Heart right ventricle (tissue), 16 donors: ENCODE data around the gene IGFBP1. TPM values are rescaled to one million over a fixed set of nuclear protein-coding genes. Genes with fewer than 3 reads are reported as not detected.

Source experiments
- ATAC-seq, 8 donors: fragments of 200-7000 bp; cut with Tn5 transposase; one replicate each; pipeline ENCODE4 v1.9.1; 2020; ENCODE audit warnings: mild to moderate bottlenecking in 8 of 8, moderate library complexity in 8 of 8, moderate number of reproducible peaks in 1 of 8
- DNase-seq, 2 donors: peaks; one replicate each; pipeline ENCODE4 v3.0.0-alpha.2; 2020
- H3K27ac ChIP-seq, 10 donors: fragments of 200-600 bp; sonication (generic) in 2 of 10; one replicate each; pipeline versions ENCODE4 v1.5.0 to v1.8.0; 2020 to 2022; ENCODE audit warnings: mild to moderate bottlenecking in 3 of 10
- H3K27me3 ChIP-seq, 7 donors: fragments of 200-600 bp; one replicate each; pipeline ENCODE4 v1.8.0; 2021 to 2022; ENCODE audit warnings: mild to moderate bottlenecking in 2 of 7
- H3K36me3 ChIP-seq, 9 donors: fragments of 200-600 bp; sonication (generic) in 1 of 9; one replicate each; pipeline versions ENCODE4 v1.5.0 to v1.8.0; 2020 to 2022; ENCODE audit warnings: mild to moderate bottlenecking in 2 of 9
- H3K4me1 ChIP-seq, 9 donors: fragments of 200-600 bp; sonication (generic) in 1 of 9; one replicate each; pipeline versions ENCODE4 v1.5.0 to v1.8.0; 2020 to 2022; ENCODE audit warnings: mild to moderate bottlenecking in 4 of 9
- H3K4me3 ChIP-seq, 10 donors: fragments of 200-600 bp; sonication (generic) in 2 of 10; one replicate each; pipeline versions ENCODE4 v1.5.0 to v1.8.0; 2020 to 2022; ENCODE audit warnings: mild to moderate bottlenecking in 7 of 10, moderate library complexity in 2 of 10
- H3K9me3 ChIP-seq, 11 donors: fragments of 200-600 bp in 10 of 11; sonication (generic) in 2 of 11; one replicate each; pipeline versions ENCODE4 v1.5.0 to v1.8.0; 2013 to 2022; ENCODE audit warnings: mild to moderate bottlenecking in 2 of 11, control low read depth in 1 of 11, moderate library complexity in 1 of 11
- WGBS, 2 donors: extraction: QIAGEN DNeasy Blood & Tissue Kit; methylation state at CpG; one replicate each; pipeline ENCODE4 v1.1.7; 2013; ENCODE audit warnings: inconsistent platforms in 1 of 2; 5-methylcytosine and 5-hydroxymethylcytosine counted together
- intact Hi-C, 10 donors: fragments of 100-400 bp; cut with DNase I; formaldehyde crosslinking; loops; one replicate each; pipeline versions ENCODE4 v1.11.1 to v1.14.2; 2022
- polyA plus RNA-seq, 2 donors: library from polyadenylated mRNA; stranded (reverse); fragments of 200-250 nt; gene quantifications; one replicate each; pipeline ENCODE4 v1.2.3, GENCODE V29; 2013
- total RNA-seq, 10 donors: library from RNA; stranded (reverse); fragmentation: NEBNext Ultra II Directional in 3 of 10; extraction: Animal tissue kit (Norgen Biotek cat#: 25700) in 3 of 10; gene quantifications; one replicate each; pipeline versions ENCODE4 v1.2.1 to v1.2.4, GENCODE V29; 2021 to 2023
- TF ChIP-seq, protein P1 (sequence below), 9 donors: fragments of 200-600 bp; sonication (generic) in 2 of 9; IDR thresholded peaks; one replicate each; pipeline versions ENCODE4 v1.5.0 to v1.8.0; 2021 to 2022; ENCODE audit warnings: antibody characterized with exemption in 9 of 9, mild to moderate bottlenecking in 5 of 9, moderate library complexity in 1 of 9
- donor health status: Arrhythmogenic right ventricular cardiomyopathy.
- donor health status: ischemic (EF 13 %, LVEDD 7.1; RV severe dilation, severe dysfunction).
- donor health status: healthy with polysubstance abuse.
- donor health status: DM: no; HTN: yes; CAD: no.
- donor health status: DM: no; HTN: no; CAD: no.
- donor health status: ischemic (EF 25% LVEDD 6.9; RV normal size, moderate dysfunction).
- donor health status: ischemic (EF 25% LVEDD 5.7; RV mildly dilated, moderate dysfunction).
- donor health status: healthy.
- donor health status: DM: yes; HTN: yes; CAD: no.
- donor health status: Ischemic cardiomyopathy.
- donor health status: ischemic (EF 35%, LVEDD 5.7; RV mildly dilated, moderate dysfunction).
- donor health status: nonischemic (EF 11% LVEDD 7.7; RV severe dilation, severe dysfunction).
- donor health status: DM: yes; HTN: yes; CAD: no.
- donor health status: PGD.
- donor health status: ischemic (EF 29% LVEDD 5.4; RV normal size, mild dysfunction).
- donor health status: nonischemic (EF 23%, LVEDD 6.1; RV moderate dilation, normal function).

IGFBP1 gene
- total and polyA plus RNA-seq, 12 donors = 0.03 TPM; not detected in 11

DNA sequence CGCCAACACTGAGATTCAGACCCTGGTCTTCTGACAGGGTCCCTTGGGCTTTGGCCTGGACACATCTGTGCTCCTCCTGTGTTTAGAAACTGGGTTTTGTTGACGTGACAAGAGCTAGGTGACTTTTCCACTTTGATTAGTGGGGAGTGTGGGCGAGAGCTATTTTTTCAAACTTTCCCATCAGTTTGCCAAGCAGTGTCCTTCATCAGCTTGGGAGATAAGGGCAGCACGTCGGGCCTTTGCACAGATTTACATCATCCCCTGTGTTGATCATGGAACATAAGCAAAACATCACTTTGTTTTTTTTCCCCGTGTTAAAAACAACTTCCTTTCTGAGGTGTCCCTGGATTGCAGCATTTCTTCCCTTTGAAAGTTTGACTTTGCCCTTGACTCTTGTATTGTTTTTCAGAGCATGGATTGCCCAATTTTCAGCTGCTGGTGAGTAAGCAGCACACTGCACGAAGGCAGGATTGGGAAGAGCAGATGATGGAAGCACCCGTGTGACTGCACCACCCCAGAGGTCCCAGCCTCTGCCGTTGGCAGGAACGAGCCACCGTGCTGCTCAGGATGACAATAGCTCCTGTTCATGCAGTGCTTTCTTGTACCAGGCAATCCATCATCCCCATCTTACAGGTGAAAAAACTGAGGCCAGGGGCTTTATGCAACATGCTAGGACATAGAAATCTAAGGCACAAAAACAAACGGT, 6.4 kb upstream of the IGFBP1 start:
- H3K27ac ChIP-seq = no peak overlapping the region
- DNase-seq (no peak), ATAC-seq (no peak)
- no peaks in the 10 kb centered on the region for H3K36me3 ChIP-seq
- WGBS, 2 donors = 67 to 75% methylated on average over 12 of the region's 12 CpGs
- intact Hi-C loops = no loop called here
- no peaks in the 10 kb centered on the region for H3K4me1 ChIP-seq
- no peak overlapping the region for H3K4me3 ChIP-seq
- TF ChIP-seq, protein P1, sequence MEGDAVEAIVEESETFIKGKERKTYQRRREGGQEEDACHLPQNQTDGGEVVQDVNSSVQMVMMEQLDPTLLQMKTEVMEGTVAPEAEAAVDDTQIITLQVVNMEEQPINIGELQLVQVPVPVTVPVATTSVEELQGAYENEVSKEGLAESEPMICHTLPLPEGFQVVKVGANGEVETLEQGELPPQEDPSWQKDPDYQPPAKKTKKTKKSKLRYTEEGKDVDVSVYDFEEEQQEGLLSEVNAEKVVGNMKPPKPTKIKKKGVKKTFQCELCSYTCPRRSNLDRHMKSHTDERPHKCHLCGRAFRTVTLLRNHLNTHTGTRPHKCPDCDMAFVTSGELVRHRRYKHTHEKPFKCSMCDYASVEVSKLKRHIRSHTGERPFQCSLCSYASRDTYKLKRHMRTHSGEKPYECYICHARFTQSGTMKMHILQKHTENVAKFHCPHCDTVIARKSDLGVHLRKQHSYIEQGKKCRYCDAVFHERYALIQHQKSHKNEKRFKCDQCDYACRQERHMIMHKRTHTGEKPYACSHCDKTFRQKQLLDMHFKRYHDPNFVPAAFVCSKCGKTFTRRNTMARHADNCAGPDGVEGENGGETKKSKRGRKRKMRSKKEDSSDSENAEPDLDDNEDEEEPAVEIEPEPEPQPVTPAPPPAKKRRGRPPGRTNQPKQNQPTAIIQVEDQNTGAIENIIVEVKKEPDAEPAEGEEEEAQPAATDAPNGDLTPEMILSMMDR (IDR thresholded peaks at IDR 0.05) = no peak
- peaks cover 0 to 37% (median 26%) of the 10 kb centered on the region in 7 donors for H3K27me3 ChIP-seq
- peaks cover 0 to 19% (median 12%) of the 10 kb centered on the region in 11 donors for H3K9me3 ChIP-seq

DNA sequence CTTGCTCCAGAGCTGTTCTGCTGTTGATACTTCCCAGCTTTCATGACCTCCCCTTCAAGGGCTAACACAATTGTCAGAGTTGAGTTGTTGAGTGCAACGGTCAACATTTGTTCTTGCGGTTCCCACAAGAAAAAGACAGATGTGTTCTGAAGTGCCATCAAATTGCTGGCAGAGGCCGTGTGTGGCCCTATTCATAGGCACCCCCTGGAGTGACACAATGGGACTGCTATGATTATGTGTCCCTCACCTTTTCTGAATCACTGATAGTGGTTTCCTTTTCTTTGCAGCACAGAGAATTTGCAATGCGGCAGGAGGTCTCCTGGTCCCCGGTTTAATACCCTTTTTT, 5.8 kb upstream of the IGFBP1 start:
- no peak overlapping the region for H3K4me3 ChIP-seq
- H3K9me3 ChIP-seq = peaks cover 0 to 19% (median 12%) of the 10 kb centered on the region in 11 donors
- no peaks in the 10 kb centered on the region for H3K36me3 ChIP-seq
- WGBS, 2 donors = 78 to 79% methylated on average over 5 of the region's 5 CpGs
- intact Hi-C loops = no loop called here
- peaks cover 0 to 42% (median 31%) of the 10 kb centered on the region in 7 donors for H3K27me3 ChIP-seq
- TF ChIP-seq, protein P1 (IDR thresholded peaks at IDR 0.05) = no peak
- DNase-seq (no peak), ATAC-seq (no peak)
- H3K27ac ChIP-seq = no peak overlapping the region
- no peaks in the 10 kb centered on the region for H3K4me1 ChIP-seq

DNA sequence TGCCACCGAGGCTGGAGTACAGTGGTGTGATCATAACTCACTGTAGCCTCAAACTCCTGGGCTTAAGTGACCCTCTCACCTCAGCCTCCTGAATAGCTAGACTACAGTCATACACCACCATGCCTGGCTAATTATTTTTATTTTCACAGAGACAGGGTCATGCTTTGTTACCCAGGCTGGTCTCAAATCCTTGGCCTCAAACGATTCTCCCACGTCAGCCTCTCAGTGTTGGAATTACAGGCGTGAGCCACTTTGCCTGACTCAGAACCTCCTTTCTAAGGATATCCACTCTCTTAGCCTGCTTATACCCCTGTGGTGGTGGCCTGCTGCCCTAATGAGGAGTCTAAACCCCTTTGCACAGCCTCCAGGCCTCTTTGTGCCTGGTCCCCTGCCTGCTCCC, 4.2 kb upstream of the IGFBP1 start:
- intact Hi-C loops = no loop called here
- 80 to 90% methylated on average over 4 of the region's 4 CpGs for WGBS, 2 donors

DNA sequence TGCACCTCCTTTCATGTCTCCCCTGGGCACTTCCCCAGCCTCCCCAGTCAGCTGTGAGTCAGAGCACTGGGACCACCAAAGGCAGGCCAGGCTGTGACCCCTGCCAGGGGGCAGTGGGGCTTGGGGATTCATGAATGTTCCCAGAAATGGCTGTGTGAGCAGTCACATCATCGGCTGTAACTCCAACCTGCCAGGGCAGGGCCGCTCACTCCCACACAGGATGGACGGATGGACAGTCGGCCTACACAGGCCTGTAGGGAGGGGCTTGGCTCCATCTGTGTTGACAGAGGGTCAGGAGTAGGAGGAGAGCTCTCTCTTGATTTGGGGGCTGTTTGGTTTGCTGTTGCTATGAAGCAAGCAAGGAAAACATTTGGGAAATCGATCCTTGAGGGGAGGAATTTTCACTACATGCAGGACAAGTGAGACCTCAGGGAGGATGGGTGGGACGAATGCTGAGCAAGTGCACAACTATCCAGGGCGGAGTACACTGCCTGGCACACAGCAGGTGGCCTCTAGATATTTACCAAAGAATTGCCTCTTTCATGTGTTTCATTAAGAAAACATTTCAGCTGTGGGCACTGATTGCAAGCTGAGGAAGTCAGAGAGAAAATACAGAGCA, 2.9 kb upstream of the IGFBP1 start:
- Histone ChIP-seq H3K27ac (no peak overlapping the region), H3K4me3 (no peak overlapping the region), H3K4me1 (peaks cover 0 to 14% (median 10%) of the 10 kb centered on the region in 9 donors), H3K36me3 (no peaks in the 10 kb centered on the region), H3K9me3 (no peaks in the 10 kb centered on the region), H3K27me3 (peaks cover 7 to 70% (median 59%) of the 10 kb centered on the region in 7 donors)
- no peak for ATAC-seq
- DNase-seq = no peak
- TF ChIP-seq, protein P1 (IDR thresholded peaks at IDR 0.05) = no peak
- WGBS, 2 donors = 65 to 75% methylated on average over 7 of the region's 7 CpGs
- intact Hi-C loops = no loop called here

More for the DNA sequence above, 4.2 kb upstream of the IGFBP1 start:
- H3K36me3 ChIP-seq = no peaks in the 10 kb centered on the region
- H3K9me3 ChIP-seq = peaks cover 0 to 4% (median 1%) of the 10 kb centered on the region in 11 donors
- H3K4me1 ChIP-seq = peaks cover 0 to 14% (median 10%) of the 10 kb centered on the region in 9 donors
- TF ChIP-seq, protein P1 (IDR thresholded peaks at IDR 0.05) = no peak
- peaks cover 7 to 59% (median 48%) of the 10 kb centered on the region in 7 donors for H3K27me3 ChIP-seq
- H3K27ac ChIP-seq = no peak overlapping the region
- no peak for ATAC-seq
- H3K4me3 ChIP-seq = no peak overlapping the region
- no peak for DNase-seq
